Measurements from ENCODE around the gene MEGF6.

MEGF6 gene

GRCh38 chr1:3629561-3630160 is 18.4 kb upstream of the MEGF6 start:
- no peaks in the 10 kb centered on the region for H4K20me1 ChIP-seq (ENCODE audit: insufficient read depth, low read length)
- H3K4me2 ChIP-seq (ENCODE audit: low read length): no peak overlapping the region
- no peak overlapping the region for H2AFZ ChIP-seq (ENCODE audit: low read depth, low read length)
- no peak overlapping the region for H3K27ac ChIP-seq (ENCODE audit: low read length)
- H3K9ac ChIP-seq (ENCODE audit: low read length): no peak overlapping the region
- H3K27me3 ChIP-seq (ENCODE audit: low read depth, low read length): no peaks in the 10 kb centered on the region
- H3K79me2 ChIP-seq (ENCODE audit: low read length): no peaks in the 10 kb centered on the region
- no peak overlapping the region for H3K4me3 ChIP-seq (ENCODE audit: low read length)
- H3K9me3 ChIP-seq (ENCODE audit: insufficient read depth, low read length): no peaks in the 10 kb centered on the region
- TF ChIP-seq CTCF (IDR thresholded peaks at IDR 0.05; ENCODE audit: low read depth, low read length): no peak
- no peak for TF ChIP-seq EZH2phosphoT487 (IDR thresholded peaks at IDR 0.05; ENCODE audit: low read depth)
- peaks cover 11% of the 10 kb centered on the region for H3K4me1 ChIP-seq (ENCODE audit: low read length)
- H3K36me3 ChIP-seq (replicated peaks; ENCODE audit: low read depth, low read length): peaks cover 19% of the 10 kb centered on the region

GRCh38 chr1:3628445-3628844 is 17.1 kb upstream of the MEGF6 start:
- H3K9ac ChIP-seq (ENCODE audit: low read length): no peak overlapping the region
- no peak overlapping the region for H2AFZ ChIP-seq (ENCODE audit: low read depth, low read length)
- H3K9me3 ChIP-seq (ENCODE audit: insufficient read depth, low read length): no peaks in the 10 kb centered on the region
- no peaks in the 10 kb centered on the region for H3K27me3 ChIP-seq (ENCODE audit: low read depth, low read length)
- no peak for TF ChIP-seq EZH2phosphoT487 (IDR thresholded peaks at IDR 0.05; ENCODE audit: low read depth)
- no peak for TF ChIP-seq CTCF (IDR thresholded peaks at IDR 0.05; ENCODE audit: low read depth, low read length)
- H3K4me2 ChIP-seq (ENCODE audit: low read length): no peak overlapping the region
- H3K27ac ChIP-seq (ENCODE audit: low read length): no peak overlapping the region
- no peaks in the 10 kb centered on the region for H3K79me2 ChIP-seq (ENCODE audit: low read length)
- peaks cover 17% of the 10 kb centered on the region for H3K36me3 ChIP-seq (replicated peaks; ENCODE audit: low read depth, low read length)
- peaks cover 16% of the 10 kb centered on the region for H3K4me1 ChIP-seq (ENCODE audit: low read length)
- no peaks in the 10 kb centered on the region for H4K20me1 ChIP-seq (ENCODE audit: insufficient read depth, low read length)
- no peak overlapping the region for H3K4me3 ChIP-seq (ENCODE audit: low read length)

- H3K4me2 ChIP-seq (ENCODE audit: low read length): no peak overlapping the region
- H2AFZ ChIP-seq (ENCODE audit: low read depth, low read length): no peak overlapping the region
- peaks cover 17% of the 10 kb centered on the region for H3K36me3 ChIP-seq (replicated peaks; ENCODE audit: low read depth, low read length)
- no peak overlapping the region for H3K4me3 ChIP-seq (ENCODE audit: low read length)
- H3K9ac ChIP-seq (ENCODE audit: low read length): no peak overlapping the region
- H4K20me1 ChIP-seq (ENCODE audit: insufficient read depth, low read length): no peaks in the 10 kb centered on the region
- H3K27ac ChIP-seq (ENCODE audit: low read length): no peak overlapping the region
- H3K4me1 ChIP-seq (ENCODE audit: low read length): peaks cover 16% of the 10 kb centered on the region
- no peaks in the 10 kb centered on the region for H3K79me2 ChIP-seq (ENCODE audit: low read length)
- TF ChIP-seq CTCF (IDR thresholded peaks at IDR 0.05; ENCODE audit: low read depth, low read length) (no peak), EZH2phosphoT487 (IDR thresholded peaks at IDR 0.05; ENCODE audit: low read depth) (no peak)
- no peaks in the 10 kb centered on the region for H3K9me3 ChIP-seq (ENCODE audit: insufficient read depth, low read length)
- no peaks in the 10 kb centered on the region for H3K27me3 ChIP-seq (ENCODE audit: low read depth, low read length)
Measured at GRCh38 chr1:3627515-3628253, 16.4 kb upstream of the MEGF6 start.

GRCh38 chr1:3626025-3626424 is 14.7 kb upstream of the MEGF6 start:
- H3K27me3 ChIP-seq (ENCODE audit: low read depth, low read length): no peaks in the 10 kb centered on the region
- peaks cover 16% of the 10 kb centered on the region for H3K4me1 ChIP-seq (ENCODE audit: low read length)
- H3K79me2 ChIP-seq (ENCODE audit: low read length): no peaks in the 10 kb centered on the region
- H3K36me3 ChIP-seq (replicated peaks; ENCODE audit: low read depth, low read length): peaks cover 17% of the 10 kb centered on the region
- H4K20me1 ChIP-seq (ENCODE audit: insufficient read depth, low read length): no peaks in the 10 kb centered on the region
- no peaks in the 10 kb centered on the region for H3K9me3 ChIP-seq (ENCODE audit: insufficient read depth, low read length)
- TF ChIP-seq EZH2phosphoT487 (IDR thresholded peaks at IDR 0.05; ENCODE audit: low read depth) (no peak), CTCF (IDR thresholded peaks at IDR 0.05; ENCODE audit: low read depth, low read length) (no peak)
- H3K4me3 ChIP-seq (ENCODE audit: low read length): peak overlapping the region; percentile 90
- H3K27ac ChIP-seq (ENCODE audit: low read length): no peak overlapping the region
- H2AFZ ChIP-seq (ENCODE audit: low read depth, low read length): no peak overlapping the region
- peak overlapping the region; percentile 47; the same call in 1 of the 2 replicates for H3K9ac ChIP-seq (ENCODE audit: low read length)
- peak overlapping the region; percentile 85 for H3K4me2 ChIP-seq (ENCODE audit: low read length)

Measured in OCI-LY3 (cell line).